ENCODE measurements around the gene PARP9.
"Not testable (repeated sequence)": the region's sequence is repeated elsewhere in the genome, so short reads cannot be mapped to it uniquely, and the experiment has no call there.

PARP9 gene

GRCh38 chr3:122515870-122516269 is 48.2 kb downstream of the PARP9 start:
- no peak for FAIRE-seq

GRCh38 chr3:122515020-122515468 is 49.1 kb downstream of the PARP9 start:
- FAIRE-seq, result no peak

- FAIRE-seq, result no peak
Measured at GRCh38 chr3:122514123-122515019, 49.7 kb downstream of the PARP9 start, which contains the start of gene KPNA1. KPNA1 (minus strand) TSS chr3:122514939; CDS start chr3:122496565, 18,374 bp downstream.

GRCh38 chr3:122513386-122514122 is 50.5 kb downstream of the PARP9 start:
- no peak for FAIRE-seq

- no peak for FAIRE-seq
Measured at GRCh38 chr3:122512284-122512683, 51.8 kb downstream of the PARP9 start.

- no peak for FAIRE-seq
Measured at GRCh38 chr3:122510878-122511535, 53.1 kb downstream of the PARP9 start.

GRCh38 chr3:122508944-122509343 is 55.2 kb downstream of the PARP9 start:
- FAIRE-seq, result not testable (repeated sequence)

- FAIRE-seq, result no peak
Measured at GRCh38 chr3:122508135-122508914, 55.8 kb downstream of the PARP9 start.

- no peak for FAIRE-seq
Measured at GRCh38 chr3:122506450-122506849, 57.6 kb downstream of the PARP9 start.

GRCh38 chr3:122505676-122506075 is 58.4 kb downstream of the PARP9 start:
- FAIRE-seq, result no peak

GRCh38 chr3:122502941-122503340 is 61.2 kb downstream of the PARP9 start:
- FAIRE-seq, result no peak

GRCh38 chr3:122502139-122502538 is 62.0 kb downstream of the PARP9 start:
- no peak for FAIRE-seq

GRCh38 chr3:122500964-122501363 is 63.1 kb downstream of the PARP9 start:
- not testable (repeated sequence) for FAIRE-seq

- no peak for FAIRE-seq
Measured at GRCh38 chr3:122498152-122498551, 65.9 kb downstream of the PARP9 start.

- FAIRE-seq, result peak; percentile 45
Measured at GRCh38 chr3:122497425-122497824, 66.7 kb downstream of the PARP9 start.

GRCh38 chr3:122496508-122496907 is 67.6 kb downstream of the PARP9 start:
- FAIRE-seq, result no peak

GRCh38 chr3:122493296-122493695 is 70.8 kb downstream of the PARP9 start:
- FAIRE-seq, result no peak

- FAIRE-seq, result no peak
Measured at GRCh38 chr3:122488262-122488973, 75.7 kb downstream of the PARP9 start.

GRCh38 chr3:122484985-122485384 is 79.1 kb downstream of the PARP9 start:
- FAIRE-seq, result no peak

- FAIRE-seq, result no peak
Measured at GRCh38 chr3:122481390-122481789, 82.7 kb downstream of the PARP9 start.
